AG09309 (cell line): ENCODE measurements around the gene ARHGAP27.

Experiments
- DNase-seq: peaks from one replicate; pipeline ENCODE4 v3.0.0-alpha.2; 2010; ENCODE audit warnings: low read depth
- H3K4me3 ChIP-seq: 2 replicates; pipeline ENCODE4 v1.5.1; 2011; ENCODE audit warnings: mild to moderate bottlenecking, low read depth, low read length, moderate library complexity; ENCODE audit not compliant: control insufficient read depth
- CTCF ChIP-seq: IDR thresholded peaks from 2 replicates; pipeline ENCODE4 v1.5.1; 2011; ENCODE audit warnings: mild to moderate bottlenecking, low read depth, low read length, inconsistent platforms; ENCODE audit not compliant: insufficient read depth, control insufficient read depth; ENCODE audit errors: missing control alignments

Gene ARHGAP27

GRCh38 chr17:45369421-45369820 lies 63.2 kb downstream of the ARHGAP27 start:
- no peak for DNase-seq
- TF ChIP-seq CTCF, result no peak
- H3K4me3 ChIP-seq, result no peak overlapping the region

DNA sequence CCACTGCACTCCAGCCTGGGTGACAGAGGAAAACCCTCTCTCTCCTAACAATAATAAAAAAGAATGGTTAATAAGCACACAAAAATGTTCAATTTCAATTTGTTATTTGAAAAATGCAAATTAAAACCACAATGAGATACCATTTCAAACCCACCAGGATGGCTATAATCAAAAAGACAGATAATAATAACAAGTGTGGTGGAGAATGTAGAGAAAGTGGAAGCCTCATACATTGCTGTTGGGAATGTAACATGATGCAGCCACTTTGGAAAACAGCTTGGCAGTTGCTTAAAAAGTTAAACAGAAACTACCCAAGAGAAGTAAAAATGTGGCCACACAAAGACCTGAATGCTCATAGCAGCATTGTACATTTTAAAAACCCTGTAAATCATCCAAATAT lies 64.0 kb downstream of the ARHGAP27 start:
- no peak overlapping the region for H3K4me3 ChIP-seq
- DNase-seq, result peak; percentile 79
- TF ChIP-seq CTCF, result no peak

- no peak overlapping the region for H3K4me3 ChIP-seq
- no peak for DNase-seq
- TF ChIP-seq CTCF, result no peak
These were observed 65.5 kb downstream of the ARHGAP27 start for GRCh38 chr17:45367216-45367615.

GRCh38 chr17:45366691-45367090 lies 66.0 kb downstream of the ARHGAP27 start:
- no peak for TF ChIP-seq CTCF
- no peak for DNase-seq
- no peak overlapping the region for H3K4me3 ChIP-seq

DNA sequence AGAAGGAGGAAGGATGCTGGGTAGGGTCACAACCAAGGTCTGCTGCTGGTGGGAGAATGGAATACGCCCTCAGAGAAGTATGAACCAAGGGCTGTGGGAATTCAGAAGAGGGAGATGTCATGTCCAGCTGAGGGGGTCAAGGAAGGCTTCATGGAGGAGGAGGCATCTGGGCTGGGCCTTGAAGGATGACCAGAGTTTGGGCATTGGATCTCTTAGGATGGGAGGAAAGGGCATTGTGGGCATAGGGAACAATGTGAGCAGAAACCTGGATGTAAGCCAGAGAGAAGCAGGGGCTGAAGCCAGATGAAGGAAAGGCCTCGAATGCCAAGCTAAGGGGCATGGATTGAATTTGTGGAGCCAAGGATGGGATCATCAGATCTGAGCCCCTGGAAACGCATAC lies 66.6 kb downstream of the ARHGAP27 start:
- TF ChIP-seq CTCF, result no peak
- no peak for DNase-seq
- H3K4me3 ChIP-seq, result no peak overlapping the region

DNA sequence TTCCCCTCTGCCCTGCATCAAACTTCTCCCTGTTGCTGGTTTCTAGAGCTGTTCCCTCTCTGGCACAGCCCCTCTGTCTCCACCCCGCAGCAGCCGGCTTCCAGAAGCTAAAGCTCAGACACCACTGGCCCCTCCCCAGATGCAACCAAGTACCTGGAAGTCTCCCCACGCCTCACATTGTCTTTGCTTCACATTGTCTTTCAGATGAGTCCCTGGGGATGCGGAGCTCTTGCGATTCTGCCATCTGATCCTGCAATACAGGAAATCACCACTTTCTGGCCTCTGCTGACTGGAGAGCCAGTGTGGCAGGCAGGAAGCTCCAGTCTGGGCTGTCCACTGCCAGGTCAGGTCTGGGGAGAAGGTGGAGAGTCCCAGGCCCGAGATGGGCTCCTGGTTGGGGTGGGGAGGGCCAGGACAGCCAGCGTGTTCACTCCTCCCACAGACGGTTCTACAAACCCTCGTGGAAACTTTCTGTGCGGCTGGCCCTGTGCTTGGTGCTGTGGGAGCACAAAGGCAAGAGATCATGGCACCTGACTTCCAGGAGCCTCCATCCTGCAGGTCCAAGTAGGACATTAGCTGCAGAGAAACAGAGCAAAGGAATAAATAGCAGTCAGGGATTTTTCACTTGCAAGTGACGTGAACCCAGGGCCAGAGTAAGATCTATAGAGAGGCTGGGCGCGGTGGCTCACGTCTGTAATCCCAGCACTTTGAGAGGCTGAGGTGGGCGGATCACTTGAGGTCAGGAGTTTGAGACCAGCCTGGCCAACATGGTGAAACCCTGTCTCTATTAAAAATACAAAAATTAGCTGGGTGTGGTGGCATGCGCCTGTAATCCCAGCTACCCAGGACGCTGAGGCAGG lies 67.9 kb downstream of the ARHGAP27 start:
- no peak for DNase-seq
- H3K4me3 ChIP-seq, result no peak overlapping the region
- TF ChIP-seq CTCF, result no peak
